Stimulated activated CD8-positive, alpha-beta memory T cell treated with anti-CD3 and anti-CD28 coated beads, Interleukin-12 subunit alpha, Interleukin-12 subunit beta, amount 100 ng/mL, for 24 hours (primary cell): ENCODE measurements around the gene DNAH17.

Source experiments
- DNase-seq: peaks from one replicate; pipeline ENCODE4 v3.0.0-alpha.2; 2020; ENCODE audit errors: extremely low read depth

DNAH17 gene

DNA sequence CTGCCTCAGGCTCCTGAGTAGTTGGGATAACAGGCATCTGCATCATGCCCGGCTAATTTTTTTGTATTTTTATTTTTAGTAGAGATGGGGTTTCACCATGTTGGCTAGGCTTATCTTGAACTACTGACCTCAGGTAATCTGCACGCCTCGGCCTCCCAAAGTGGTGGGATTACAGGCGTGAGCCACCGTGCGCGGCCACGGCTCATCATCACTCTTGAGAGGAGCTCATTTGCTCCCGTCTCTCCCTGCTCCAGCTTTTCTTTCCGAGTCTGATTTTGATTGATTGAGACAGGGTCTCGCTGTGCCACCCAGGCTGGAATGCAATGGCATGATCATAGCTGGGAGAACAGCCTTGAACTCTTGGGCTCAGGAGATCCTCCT lies 186.2 kb downstream of the DNAH17 start:
- no peak for DNase-seq

DNA sequence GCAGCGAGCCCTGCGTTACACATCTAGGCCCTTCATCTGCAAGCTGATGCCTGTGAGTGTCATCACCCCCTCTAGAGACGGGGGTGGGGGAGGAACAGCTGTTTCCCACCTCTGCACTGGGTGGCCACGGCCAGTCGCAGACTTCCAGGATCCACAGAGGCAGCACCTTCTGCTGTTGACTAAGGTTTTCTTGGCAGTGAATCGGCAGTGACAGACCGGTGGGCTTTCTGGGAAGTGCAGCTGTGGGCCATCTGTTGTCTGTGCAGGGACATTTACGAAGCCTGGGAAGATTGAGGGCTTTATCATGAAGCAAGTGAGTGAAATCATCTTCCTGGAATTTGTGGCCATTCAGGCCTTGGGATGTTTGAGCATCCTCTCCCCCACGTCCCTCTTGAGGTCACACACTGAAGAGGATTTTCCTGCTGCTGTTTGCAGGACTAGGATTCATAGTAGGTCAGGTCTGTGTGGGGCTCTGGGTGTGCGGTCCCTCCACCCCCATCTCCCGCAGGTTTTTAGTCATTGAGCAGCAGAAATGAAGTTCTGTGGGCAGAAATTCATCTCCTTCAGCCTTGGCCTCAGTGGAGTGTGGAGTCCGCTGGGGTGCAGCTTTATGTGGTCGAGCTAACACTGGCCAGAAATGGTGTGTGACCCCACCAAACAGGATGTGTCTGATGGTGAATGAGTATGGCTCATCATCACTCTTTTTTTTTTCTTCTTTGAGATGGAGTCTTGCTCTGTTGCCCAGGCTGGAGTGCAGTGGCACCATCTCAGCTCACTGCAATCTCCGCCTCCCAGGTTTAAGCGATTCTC lies 186.8 kb downstream of the DNAH17 start:
- no peak for DNase-seq

DNA sequence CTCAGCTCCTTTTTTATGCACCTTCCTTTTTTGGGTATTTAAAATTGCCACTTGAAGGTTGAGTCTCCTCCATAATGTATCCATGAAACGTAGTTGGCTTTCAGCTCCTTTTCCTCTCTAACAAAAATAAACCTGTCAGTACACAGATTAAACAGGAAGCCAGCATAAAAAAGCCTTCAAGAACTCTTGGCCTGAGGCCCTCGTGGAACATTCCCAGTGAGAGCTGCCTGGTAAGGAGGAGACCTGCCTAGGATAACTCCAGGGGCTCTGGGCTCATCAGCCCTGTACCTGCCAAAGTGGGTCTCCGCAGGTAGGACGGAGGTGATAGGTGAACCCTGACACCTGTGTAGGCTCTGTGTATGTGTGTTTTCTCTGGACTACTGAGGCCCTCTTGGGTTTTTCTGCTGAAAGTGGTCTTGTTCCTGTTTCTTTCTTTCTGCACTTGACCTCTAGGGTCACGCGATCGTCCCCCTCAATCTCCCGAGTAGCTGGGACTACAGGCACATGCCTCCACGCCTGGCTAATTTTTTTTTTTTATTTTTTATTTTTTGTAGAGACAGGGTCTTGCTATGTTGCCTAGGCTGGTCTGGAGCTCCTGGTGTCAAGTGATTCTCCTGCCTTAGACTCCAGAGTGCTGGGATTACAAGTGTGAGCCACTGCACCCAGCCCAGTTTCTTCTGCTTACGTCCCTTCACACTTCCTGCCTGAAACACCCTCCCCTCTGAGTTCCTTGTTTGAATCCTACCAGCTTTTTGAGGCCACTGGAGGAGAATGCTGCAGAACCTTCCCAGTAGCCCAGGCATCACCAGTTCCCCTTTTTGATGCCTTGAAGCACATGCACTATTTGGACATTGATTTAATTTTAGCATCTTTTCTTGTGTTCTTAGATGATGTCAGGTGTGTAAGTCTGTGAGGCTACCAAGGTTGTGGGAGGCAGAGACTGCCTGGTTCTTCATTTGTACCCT lies 188.9 kb downstream of the DNAH17 start:
- no peak for DNase-seq

DNA sequence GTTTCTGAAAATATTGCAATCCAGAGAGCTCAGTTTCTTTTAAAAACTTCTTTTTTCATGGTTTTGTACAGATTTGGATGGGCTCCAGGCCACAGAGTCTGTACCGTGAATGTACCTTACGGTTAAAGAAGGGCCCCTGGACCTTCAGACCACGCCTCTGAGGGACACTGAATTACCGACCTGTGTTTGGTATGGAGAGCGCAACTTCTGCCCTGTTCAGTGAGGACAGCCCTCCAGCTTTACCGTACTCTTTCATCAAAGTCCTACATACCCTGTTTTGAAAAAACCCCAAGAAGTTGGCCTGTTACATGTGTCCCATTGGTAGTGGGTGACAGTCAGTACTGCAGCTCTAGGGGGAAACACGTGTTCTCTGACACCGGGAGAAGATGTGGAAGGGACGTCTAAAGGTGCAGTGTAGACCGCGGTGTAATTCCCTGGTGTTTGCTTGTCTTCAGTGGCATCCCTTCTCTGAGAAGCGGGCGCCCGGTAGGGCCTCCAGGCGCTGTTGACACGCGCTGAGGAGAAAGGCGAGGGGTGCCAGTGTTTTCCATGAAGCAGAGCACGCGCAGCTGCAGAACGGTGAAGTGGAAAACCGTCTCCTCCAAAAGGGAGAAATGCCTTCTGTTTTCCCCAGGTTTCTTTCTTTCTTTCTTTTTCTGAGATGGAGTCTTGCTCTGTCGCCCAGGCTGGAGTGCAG lies 192.6 kb downstream of the DNAH17 start:
- no peak for DNase-seq

DNA sequence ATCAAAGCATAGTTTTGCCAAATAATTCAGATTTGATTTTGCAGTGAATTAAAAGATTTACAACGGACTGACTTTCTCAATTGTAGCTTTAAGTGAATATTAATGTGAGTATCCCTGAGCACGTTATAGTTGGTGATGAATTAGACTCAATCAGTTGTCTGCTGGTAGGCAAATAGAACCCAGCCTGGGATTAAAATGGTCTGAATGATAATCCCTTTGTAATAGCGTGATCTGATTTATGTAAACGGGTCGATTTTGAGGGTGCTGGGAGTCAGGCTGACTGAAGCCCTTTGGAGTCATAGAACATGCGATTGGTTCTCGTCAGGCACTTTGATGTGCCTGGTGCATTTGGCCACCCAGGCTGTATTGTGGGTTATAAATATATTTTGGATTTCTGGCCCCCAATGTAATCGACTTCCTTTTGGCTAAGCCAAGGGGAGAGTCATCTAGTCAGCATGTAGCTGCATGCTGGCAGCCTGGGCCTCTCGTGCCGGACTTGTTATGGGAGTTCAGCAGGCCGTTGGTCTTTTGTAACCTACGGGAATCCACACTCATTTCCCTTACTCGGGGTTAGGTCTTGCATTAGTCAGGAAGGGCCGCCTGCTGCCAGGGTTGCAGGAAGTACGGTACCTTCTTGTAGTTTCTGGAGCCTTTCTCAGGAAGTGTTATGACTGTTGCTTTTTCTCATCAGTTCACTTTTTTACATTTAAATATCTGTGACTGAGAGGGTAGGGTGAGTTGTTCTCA lies 193.3 kb downstream of the DNAH17 start:
- DNase-seq = peak; percentile 37

DNA sequence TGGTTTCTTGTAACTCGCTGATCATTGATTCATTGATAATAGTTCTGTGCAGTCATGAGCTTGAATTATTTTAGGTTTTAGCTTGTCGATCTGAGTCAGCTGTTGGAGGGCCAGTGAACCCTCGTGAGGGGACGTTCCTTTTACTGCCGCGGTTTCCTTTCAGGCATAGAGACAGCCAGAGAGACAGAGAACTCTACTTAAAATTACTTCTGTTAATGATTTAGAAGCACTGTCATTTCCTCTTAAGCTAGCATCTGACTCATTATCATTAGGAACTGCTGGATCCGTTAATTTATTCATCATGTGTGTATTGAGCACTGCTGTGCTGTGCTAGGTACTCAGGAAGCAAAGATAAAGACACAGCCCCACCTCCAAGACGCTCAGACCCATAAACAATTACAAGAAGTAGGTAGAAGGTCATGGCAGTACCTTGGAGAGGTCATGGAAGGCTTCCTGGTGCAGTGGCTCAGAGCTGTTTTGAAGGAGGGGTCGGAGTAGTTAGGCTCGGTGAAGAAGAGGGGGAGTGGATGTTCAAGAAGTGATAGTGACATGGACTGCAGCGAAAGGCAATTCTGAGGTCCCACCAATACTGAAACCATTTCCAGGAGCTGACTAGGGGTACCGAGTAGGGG lies 195.5 kb downstream of the DNAH17 start:
- no peak for DNase-seq

DNA sequence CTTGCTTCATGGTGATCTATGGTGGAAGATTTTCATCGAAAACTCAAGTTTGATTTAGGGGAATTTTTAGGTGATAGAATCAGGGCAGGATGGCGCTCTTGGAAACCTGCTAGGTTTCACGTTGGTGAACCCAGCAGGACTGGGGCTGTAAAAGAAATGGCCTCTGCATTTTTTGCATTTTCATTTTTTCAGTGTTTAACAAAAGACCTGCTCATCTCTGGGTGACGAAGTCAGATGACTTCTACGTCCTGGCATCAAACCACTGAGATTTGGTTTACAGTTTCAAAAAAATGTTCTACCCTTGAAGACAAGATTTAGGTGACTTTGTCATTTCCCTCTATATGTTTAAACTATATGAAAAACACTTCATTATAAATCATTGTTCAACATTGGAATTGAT lies 196.8 kb downstream of the DNAH17 start:
- DNase-seq = no peak

DNA sequence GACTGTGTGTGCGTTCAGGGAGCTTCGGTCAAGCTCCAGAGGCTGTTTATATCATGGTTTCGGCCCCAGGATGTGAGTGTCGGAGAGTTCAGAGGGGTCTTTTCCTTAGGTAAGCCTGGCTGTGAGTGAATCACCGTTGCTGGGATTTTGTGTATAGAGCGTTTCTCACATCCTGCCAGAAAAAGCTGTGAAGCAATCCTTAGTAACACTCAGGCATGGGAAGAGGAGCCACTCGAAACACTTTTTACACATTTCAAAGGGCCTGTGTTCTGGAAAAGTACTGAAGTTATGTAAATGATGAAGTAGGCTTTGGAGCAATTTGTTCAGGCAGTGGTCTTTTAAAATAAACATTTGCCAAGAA lies 198.1 kb downstream of the DNAH17 start:
- DNase-seq = no peak

DNA sequence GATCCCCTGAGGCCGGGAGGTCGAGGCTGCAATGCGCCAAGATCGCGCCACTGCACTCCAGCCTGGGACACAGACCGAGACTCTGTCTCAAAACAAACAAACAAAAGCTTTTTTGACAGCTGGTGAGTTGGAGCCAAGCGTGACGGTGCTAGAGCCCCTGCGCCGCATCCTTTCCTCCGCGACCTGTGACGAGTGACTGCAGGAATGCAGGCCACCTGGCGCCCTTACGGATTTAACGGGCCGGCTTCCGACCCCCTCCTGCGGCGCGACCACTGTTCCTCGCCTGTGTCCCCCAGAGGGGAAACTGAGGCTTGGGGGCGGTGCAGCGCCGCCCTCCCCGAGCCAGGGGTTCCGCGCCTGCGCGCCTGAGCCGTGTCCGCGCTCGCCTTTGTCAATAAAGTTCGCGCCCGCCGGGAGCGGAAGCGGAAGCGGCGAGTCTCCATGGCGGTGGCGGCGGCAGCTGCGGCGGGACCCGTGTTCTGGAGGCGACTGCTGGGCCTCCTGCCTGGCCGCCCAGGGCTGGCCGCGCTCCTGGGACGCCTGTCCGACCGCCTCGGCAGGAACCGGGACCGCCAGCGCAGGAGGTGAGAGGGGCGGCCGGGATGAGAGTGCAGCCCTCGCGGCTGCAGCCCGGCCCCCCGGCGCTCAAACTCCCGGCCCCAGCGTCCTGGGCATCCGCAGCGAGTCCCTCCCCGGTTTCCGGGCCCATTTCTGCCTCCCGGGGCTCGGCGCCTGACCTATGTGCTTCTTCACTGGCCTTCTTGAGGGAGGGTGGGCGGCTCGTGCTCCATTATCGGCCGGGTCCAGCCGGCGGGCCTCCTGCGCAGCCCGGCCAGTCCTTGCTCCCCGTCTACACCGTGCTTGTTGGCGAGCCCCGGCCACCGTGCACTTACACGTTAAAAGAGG lies 198.7 kb downstream of the DNAH17 start, which contains the start of gene PGS1:
PGS1 (plus strand) TSS at position 425 of the 906 bp plus-strand sequence; CDS start at position 442, 17 bp downstream.
- peak; percentile 62 for DNase-seq

DNA sequence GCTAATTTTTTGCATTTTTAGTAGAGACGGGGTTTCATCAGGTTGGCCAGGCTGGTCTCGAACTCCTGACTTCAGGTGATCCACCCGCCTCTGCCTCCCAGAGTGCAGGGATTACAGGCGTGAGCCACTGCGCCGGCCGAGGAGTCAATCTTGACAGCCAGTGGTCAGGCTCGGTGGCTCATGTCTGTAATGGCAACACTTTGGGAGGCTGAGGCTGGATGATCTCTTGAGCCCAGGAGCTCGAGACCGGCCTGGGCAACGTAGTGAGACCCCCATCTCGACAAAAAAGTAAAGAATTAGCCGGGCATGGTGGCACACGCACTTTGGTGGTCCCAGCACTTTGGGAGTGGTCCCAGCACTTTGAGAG lies 199.4 kb downstream of the DNAH17 start:
- no peak for DNase-seq

DNA sequence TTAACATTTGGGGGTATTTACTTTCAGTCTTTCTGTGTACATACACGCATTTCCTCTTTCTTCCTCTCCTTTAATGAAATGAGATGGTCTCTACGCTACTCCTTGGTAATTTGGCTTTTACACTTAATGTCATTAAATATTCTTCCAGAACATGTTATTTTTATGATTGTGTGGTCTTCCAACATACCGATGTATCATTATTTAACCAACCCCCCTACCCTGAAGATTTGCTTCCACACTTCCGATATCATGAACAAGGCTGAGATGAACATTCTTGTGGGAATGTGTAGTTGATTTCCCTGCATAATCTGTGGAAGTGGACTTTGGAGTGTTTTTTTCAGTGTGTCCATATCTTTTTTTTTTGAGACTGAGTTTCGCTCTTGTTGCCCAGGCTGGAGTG lies 201.0 kb downstream of the DNAH17 start:
- DNase-seq = no peak

DNA sequence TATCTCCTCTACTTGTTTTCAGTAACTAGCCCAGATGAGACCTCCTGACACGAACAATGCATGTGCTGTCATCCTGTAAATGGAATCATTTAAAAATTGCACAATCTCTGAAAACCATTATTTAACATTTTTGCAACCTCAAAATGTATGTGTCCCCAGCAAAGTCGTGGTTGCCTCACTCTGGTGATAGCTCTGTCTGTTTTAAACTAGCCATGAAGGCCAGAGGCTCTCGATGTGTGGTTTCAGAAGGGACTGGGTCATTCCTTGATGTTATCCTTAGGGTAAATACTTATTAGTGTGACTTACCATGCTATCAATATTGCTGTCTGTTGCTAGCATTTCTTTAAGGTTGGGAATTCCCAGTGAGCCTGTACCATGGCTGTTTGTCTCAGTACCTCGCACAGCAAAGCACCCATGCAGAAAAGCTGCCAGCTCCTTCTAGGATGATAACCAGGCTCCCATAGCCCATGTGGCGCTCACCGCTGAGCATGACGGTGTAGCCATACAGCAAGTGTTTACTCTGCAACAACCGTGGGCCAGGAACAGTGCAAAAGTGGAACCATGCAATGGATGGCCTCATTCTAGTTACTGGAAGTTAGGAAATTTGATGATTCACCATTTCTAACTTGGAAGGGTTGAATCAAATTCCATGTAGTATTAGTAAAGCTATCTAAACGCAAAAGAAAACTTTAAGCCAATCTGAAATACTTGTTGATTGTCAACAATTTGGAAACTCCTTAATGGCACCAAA lies 201.6 kb downstream of the DNAH17 start:
- DNase-seq = no peak

DNA sequence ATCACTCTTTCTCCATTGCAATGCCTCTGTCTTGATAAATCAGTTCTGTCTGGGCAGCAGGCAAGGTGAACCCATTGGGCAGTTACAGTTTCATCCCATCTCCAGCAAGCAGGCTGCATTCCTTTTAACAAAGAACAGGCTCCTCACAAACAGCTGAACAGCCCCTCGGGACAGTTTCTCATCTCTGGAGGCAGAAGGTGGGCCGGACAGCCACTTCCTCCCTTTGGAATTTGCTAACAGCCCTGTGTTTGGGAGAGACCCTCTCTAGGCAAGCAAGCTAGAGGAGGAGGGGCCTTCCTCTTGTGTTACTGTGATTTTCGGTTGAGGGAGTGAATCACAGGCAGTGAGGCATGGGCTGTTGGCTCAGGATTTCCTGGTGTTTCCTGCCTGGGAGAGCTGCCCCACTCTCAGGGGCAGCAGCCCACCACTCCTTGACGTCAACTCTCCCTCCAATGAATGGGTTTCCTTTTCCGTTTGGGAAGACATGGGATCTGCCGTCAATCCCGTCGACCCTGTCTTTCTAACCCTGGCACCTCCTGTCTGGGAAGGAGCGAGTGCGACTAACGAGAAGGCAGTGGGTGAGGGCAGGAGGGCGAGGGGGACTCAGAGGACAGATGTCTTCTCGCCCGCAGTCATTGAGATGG lies 202.4 kb downstream of the DNAH17 start:
- no peak for DNase-seq

DNA sequence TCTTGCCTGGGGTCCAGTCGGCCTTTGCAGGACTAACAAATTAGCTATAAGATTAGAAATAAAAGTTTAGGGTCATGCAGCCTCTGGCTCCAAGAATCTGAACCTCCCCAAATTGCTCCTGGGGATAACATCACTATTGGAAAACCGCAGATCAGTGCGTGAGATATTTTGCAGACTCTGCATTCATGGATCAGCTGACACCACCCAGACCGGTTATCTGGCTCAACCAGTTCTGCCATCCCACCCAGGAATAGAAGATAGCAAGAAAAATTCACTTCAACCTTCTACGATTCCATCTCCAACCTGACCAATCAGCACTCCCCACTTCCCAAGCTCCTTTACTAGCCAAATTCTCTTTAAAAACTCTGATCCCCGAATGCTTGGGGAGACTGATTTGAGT lies 203.0 kb downstream of the DNAH17 start:
- no peak for DNase-seq
